ENCODE results near the gene HSP90B1. TPM values are rescaled to one million over a fixed set of nuclear protein-coding genes. Genes with fewer than 3 reads are reported as not detected.

The HSP90B1 gene
- total RNA-seq, 1 donor from 2014 or later: 802 TPM

- H3K4me1 Mint-ChIP-seq (ENCODE audit: low read depth): peaks cover 7% of the 10 kb centered on the region
- H3K27ac Mint-ChIP-seq: no peak overlapping the region
- H3K36me3 Mint-ChIP-seq (ENCODE audit: insufficient read depth): no peaks in the 10 kb centered on the region
- H3K27me3 Mint-ChIP-seq: peaks cover 18% of the 10 kb centered on the region
- H3K4me3 Mint-ChIP-seq (ENCODE audit: low read depth): no peak overlapping the region
- no peaks in the 10 kb centered on the region for H3K9me3 Mint-ChIP-seq (ENCODE audit: low read depth)
- no peak for DNase-seq (ENCODE audit: low spot score, unreplicated experiment)
- no peak for TF ChIP-seq CTCF (IDR thresholded peaks at IDR 0.05; ENCODE audit: unreplicated experiment)
These were observed 24.4 kb upstream of the HSP90B1 start for GRCh38 chr12:103905730-103906349.

- Mint-ChIP-seq H3K9me3 (ENCODE audit: low read depth) (no peaks in the 10 kb centered on the region), H3K4me3 (ENCODE audit: low read depth) (no peak overlapping the region), H3K27ac (no peak overlapping the region), H3K4me1 (ENCODE audit: low read depth) (peaks cover 7% of the 10 kb centered on the region), H3K27me3 (peaks cover 18% of the 10 kb centered on the region), H3K36me3 (ENCODE audit: insufficient read depth) (no peaks in the 10 kb centered on the region)
- no peak for TF ChIP-seq CTCF (IDR thresholded peaks at IDR 0.05; ENCODE audit: unreplicated experiment)
- no peak for DNase-seq (ENCODE audit: low spot score, unreplicated experiment)
These were observed 22.0 kb upstream of the HSP90B1 start for GRCh38 chr12:103908246-103908541.

- Mint-ChIP-seq H3K4me3 (ENCODE audit: low read depth) (no peak overlapping the region), H3K27ac (no peak overlapping the region), H3K27me3 (peaks cover 14% of the 10 kb centered on the region), H3K9me3 (ENCODE audit: low read depth) (no peaks in the 10 kb centered on the region), H3K4me1 (ENCODE audit: low read depth) (peaks cover 7% of the 10 kb centered on the region), H3K36me3 (ENCODE audit: insufficient read depth) (no peaks in the 10 kb centered on the region)
- DNase-seq (ENCODE audit: low spot score, unreplicated experiment): no peak
- TF ChIP-seq CTCF (IDR thresholded peaks at IDR 0.05; ENCODE audit: unreplicated experiment): no peak
These were observed 21.3 kb upstream of the HSP90B1 start for GRCh38 chr12:103908877-103909276.

- Mint-ChIP-seq H3K4me1 (ENCODE audit: low read depth) (peaks cover 7% of the 10 kb centered on the region), H3K36me3 (ENCODE audit: insufficient read depth) (no peaks in the 10 kb centered on the region), H3K4me3 (ENCODE audit: low read depth) (no peak overlapping the region), H3K27ac (no peak overlapping the region), H3K9me3 (ENCODE audit: low read depth) (no peaks in the 10 kb centered on the region), H3K27me3 (peaks cover 12% of the 10 kb centered on the region)
- no peak for TF ChIP-seq CTCF (IDR thresholded peaks at IDR 0.05; ENCODE audit: unreplicated experiment)
- no peak for DNase-seq (ENCODE audit: low spot score, unreplicated experiment)
These were observed 20.4 kb upstream of the HSP90B1 start for GRCh38 chr12:103909811-103910210.

GRCh38 chr12:103912069-103912468 is 18.1 kb upstream of the HSP90B1 start:
- no peaks in the 10 kb centered on the region for H3K9me3 Mint-ChIP-seq (ENCODE audit: low read depth)
- TF ChIP-seq CTCF (IDR thresholded peaks at IDR 0.05; ENCODE audit: unreplicated experiment): no peak
- no peak for DNase-seq (ENCODE audit: low spot score, unreplicated experiment)
- no peak overlapping the region for H3K4me3 Mint-ChIP-seq (ENCODE audit: low read depth)
- H3K36me3 Mint-ChIP-seq (ENCODE audit: insufficient read depth): no peaks in the 10 kb centered on the region
- no peak overlapping the region for H3K27ac Mint-ChIP-seq
- peaks cover 4% of the 10 kb centered on the region for H3K27me3 Mint-ChIP-seq
- peaks cover 7% of the 10 kb centered on the region for H3K4me1 Mint-ChIP-seq (ENCODE audit: low read depth)
